ENCODE measurements around the gene WDR72.

GRCh38 chr15:53469422-53469821, 290.0 kb downstream of the WDR72 start:
- no peak for TF ChIP-seq CTCF (IDR thresholded peaks at IDR 0.05)
- no peak for TF ChIP-seq POLR2A (IDR thresholded peaks at IDR 0.05; ENCODE audit: low read depth)
